NCI-H524 (cell line): ENCODE data around the gene NFIA.

Experiments used
- DNase-seq, 2 experiments: peaks; one replicate each; lab custom pipeline; 2025; lab: John Stamatoyannopoulos, UW

Gene NFIA

DNA sequence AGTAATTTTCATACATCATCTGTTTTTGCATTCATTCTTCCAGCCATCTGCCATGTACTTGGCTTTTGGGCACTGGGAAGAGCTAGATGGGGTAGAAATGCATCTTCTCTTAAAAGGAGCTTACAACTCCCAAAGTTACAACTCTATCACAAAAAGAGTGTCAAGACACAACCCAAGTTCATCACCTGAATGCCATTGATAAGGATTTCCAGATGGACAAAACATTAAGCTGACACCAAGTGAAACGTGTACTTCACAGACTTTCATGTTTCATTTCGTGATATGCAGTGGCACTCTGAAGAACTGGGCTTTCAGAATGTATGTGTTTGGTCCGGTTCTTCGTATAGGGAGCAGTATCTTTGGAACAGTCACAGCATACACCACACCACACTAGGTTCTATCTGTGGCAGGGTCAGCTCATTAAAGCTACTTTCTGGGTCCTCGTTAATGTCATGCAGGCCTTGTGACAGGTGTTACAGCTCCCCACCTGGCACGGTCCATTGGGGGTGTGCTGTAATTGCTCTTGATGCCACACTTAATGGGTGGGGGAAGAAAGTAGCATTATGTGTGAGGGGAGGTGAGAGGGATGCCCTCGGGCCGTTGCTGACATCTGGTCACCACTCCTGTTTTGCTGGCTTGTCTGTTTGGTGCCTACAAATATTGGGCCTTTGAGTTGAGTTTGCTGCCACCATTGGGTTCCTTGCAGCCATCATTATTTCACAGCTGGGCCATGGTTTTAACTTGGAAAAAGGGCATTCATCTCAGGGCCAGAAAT, 164.9 kb downstream of the NFIA start:
- peak; percentile 97 to 98 for DNase-seq

GRCh38 chr1:61247881-61248752, 165.8 kb downstream of the NFIA start:
- peak in 1 of 2 experiments; percentile 61 for DNase-seq

DNA sequence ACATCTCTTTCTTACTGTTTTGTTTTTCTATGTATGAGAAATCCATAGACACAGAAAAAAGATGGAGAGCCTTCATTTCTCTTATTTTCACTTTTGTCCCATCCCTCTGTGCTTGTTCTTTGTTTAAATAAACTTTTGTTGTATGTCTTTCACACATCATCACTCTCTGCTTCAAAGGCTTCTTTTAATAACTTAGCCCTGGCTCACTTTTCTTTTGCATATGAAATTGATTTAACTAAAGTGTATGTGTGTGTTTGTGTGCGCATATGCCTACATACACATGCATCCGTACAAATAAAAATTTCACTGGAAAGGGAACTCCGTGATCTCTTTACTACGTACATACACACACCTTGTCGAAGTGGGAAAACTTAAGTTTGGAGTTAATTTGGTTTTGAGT, 168.6 kb downstream of the NFIA start:
- DNase-seq = no peak

DNA sequence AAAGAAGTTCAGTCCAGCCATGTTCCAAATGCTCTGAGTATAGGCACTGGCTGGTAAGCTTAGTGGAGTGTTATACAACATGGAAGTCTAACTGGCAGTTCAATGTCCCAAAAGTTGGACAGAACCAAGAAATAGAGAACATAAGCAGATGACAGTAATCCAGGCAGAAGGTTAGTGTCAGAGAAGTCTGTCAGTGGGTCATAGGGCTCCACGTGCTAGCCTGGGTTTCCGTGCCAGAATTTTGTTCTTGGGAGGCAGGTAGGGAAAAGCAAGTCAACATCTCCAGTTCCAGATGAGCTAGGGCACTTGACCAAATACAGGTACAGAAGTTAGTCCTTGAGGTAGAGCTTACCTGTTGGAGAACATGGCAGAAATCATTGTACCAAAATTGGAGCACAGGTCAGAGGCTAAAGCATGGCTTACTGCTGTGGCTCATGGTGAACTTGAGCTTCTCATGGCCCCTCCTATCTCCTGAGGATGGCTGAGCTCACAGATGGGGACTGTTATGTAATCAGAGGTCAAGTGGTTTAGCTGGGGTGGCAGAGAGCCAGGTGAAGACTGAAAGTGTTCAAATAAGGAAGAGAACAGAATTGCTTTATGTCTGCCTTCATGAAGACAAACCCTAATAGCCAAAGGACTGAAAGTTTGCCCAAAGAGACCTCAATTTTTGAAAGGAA, 170.8 kb downstream of the NFIA start:
- DNase-seq = peak; percentile 94 to 95

GRCh38 chr1:61253912-61254633, 171.7 kb downstream of the NFIA start:
- no peak for DNase-seq

DNA sequence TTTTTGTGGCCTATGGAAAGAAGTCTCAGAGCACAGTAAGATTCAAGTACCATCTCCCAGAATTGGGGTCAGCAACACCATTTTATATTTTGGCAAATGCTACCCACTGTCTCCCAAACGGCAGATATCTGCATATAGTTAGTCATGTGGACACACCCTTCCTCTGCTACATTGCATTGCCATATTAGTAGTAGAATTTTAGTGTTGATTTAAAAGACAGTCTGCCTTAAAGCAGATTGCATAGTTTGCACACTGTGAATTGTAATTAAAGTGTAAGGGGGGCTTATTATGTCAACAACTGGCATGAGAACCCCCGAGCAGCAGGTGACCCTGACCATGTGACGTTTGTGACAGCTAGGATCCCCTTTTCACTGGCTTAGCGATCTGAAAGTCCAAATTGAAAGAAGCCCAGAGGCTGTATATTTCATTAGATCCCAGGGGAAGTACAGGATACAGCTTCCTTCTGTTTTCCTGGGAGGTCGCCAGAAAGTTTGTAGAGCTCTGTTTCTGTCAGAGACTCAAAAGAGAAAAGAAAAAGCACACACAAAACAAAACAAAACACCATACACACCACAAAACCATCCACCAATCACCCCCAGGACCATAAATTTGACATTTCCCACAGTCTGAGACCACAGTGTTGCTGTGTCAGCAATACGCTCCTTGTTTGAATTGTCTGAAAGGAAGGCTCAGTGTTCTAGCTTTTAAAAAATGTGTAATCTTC, 172.4 kb downstream of the NFIA start:
- peak; percentile 45 to 75 for DNase-seq

GRCh38 chr1:61255358-61255703, 173.0 kb downstream of the NFIA start:
- DNase-seq = no peak

GRCh38 chr1:61259379-61260148, 177.2 kb downstream of the NFIA start:
- no peak for DNase-seq

GRCh38 chr1:61260171-61260570, 177.8 kb downstream of the NFIA start:
- DNase-seq = no peak

- DNase-seq = no peak
These were observed 179.2 kb downstream of the NFIA start for GRCh38 chr1:61261595-61261994.

DNA sequence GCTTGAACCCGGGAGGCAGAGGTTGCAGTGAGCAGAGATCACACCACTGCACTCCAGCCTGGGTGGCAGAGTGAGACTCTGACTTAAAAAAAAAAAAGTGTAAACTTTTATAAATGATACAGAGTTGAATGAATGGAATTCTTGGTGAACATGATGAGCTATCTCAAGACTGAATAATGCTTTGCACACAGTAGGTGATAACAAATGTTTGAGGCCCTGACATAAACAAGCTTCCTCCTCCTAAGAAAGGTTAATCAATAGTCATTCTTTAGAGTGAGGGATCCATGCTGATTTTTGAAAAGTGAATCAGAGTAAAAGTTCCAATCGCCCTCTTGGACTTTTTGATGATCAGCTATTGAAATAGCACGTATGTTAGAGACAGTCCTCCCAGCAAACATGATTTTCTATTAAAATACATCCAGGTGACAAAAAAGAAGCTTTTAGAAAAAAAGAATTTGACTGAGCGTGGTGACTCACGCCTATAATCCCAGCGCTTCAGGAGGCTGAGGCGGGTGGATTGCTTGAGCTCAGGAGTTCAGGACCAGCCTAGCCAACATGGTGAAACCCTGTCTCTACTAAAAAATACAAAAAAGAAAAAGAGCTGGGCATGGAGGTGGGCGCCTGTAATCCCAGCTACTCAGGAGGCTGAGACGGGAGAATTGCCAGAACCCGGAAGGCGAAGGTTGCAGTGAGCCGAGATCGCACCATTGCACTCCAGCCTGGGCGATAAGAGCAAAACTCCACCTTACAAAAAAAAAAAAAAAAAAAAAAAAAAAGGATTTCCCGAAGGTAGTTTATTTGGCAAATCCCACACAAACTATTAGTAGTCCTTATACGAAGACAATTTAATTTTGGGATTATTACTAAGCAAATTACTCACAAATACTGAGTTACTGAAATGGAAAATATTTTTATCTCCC, 181.8 kb downstream of the NFIA start:
- DNase-seq = no peak

DNA sequence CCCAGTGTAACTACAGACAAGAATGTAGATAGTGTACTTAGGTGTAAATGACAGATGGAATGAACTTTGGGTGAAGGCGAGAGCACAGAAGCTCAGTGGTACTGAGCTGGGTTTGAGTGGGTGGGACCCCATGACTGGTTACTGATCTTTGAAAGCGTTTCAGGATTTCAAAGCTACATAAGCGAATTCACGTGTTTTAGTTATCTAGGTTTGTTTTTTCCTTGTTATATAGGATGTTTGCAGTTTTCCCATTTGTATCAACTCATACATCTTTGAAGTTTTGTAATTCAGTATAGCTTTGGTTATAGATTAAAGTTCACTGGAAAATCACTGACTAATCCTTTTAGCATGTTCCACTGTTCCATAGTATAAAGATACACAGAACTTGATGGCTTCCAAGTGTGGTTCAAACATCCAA, 182.5 kb downstream of the NFIA start:
- no peak for DNase-seq

GRCh38 chr1:61265665-61266064, 183.3 kb downstream of the NFIA start:
- no peak for DNase-seq

- DNase-seq = no peak
These were observed 184.4 kb downstream of the NFIA start for GRCh38 chr1:61266738-61267137.

DNA sequence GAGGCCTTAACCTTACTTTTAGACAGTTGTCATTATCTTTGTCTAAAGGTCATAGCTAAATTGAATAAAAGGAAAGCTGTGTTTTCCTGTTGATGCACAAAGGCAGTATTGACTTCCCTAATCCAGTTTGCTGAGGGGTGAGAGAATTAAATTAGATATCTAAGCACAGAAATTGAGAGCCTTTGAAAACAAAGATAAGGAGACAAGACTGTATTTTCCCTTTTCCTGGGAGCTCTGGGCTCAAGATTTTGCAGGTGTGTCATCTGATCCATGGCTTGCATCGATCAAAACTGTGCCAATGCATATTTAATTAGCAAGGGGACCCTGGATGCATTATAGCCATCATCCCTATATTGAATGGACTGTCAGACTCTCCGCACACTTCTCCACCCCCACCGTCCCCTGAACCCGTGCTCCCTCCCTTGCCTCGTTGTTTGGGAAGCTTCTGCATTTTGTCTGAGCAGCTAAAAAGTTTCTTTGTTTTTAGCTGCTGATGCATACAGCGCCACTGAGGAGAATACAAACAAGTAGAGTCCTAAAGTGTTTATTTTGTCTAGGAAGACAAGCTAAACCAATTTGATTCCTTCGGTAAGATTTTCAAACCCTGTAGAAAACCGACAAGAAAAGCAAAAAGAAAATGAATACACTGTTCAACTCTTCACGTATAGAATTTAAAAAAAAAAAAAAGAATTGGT, 186.3 kb downstream of the NFIA start:
- no peak for DNase-seq

GRCh38 chr1:61269602-61270001, 187.2 kb downstream of the NFIA start:
- DNase-seq = peak in 1 of 2 experiments; percentile 10

GRCh38 chr1:61270107-61270506, 187.7 kb downstream of the NFIA start:
- no peak for DNase-seq

GRCh38 chr1:61270761-61271411, 188.5 kb downstream of the NFIA start:
- no peak for DNase-seq
